Panc1 (cell line): ENCODE measurements around the gene SAPCD1. TPM values are rescaled to one million over a fixed set of nuclear protein-coding genes. Genes with fewer than 3 reads are reported as not detected.
A peak's percentile ranks its signal among the peaks of the same experiment; 100 is the strongest.

ENCODE experiments used
- ATAC-seq: fragments of 200-7000 bp; cut with Tn5 transposase; 2 replicates; pipeline ENCODE4 v1.9.1; 2020; ENCODE audit warnings: mild to moderate bottlenecking, moderate library complexity
- BruUV-seq: library from RNA; stranded (reverse); fragments of 400-500 nt; replicated peaks from 2 replicates; lab custom pipeline; 2021; lab: Mats Ljungman, UMichigan
- CTCF ChIA-PET: fragments of 300-600 bp; sonication (Branson Sonifier 250); formaldehyde crosslinking; loops from one replicate; lab custom pipeline; 2022; ENCODE audit warnings: antibody characterized with exemption; lab: Charles Lee
- POLR2A ChIA-PET: fragments of 300-600 bp; sonication (Branson Sonifier 250); formaldehyde crosslinking; loops from one replicate; lab custom pipeline; 2022; ENCODE audit warnings: antibody characterized with exemption; lab: Charles Lee
- DNase-seq: peaks from one replicate; pipeline ENCODE4 v3.0.0-alpha.2; 2010; ENCODE audit warnings: low read depth, low spot score
- H3K27ac ChIP-seq: 2 replicates; pipeline ENCODE4 v1.5.1; 2011; ENCODE audit warnings: mild to moderate bottlenecking, low read length, inconsistent platforms
- H3K27me3 ChIP-seq: fragments of 200-500 bp; sonication (Bioruptor generic); 2 replicates; pipeline ENCODE4 v1.6.0; 2014; ENCODE audit warnings: low read length, inconsistent platforms; ENCODE audit not compliant: control insufficient read depth, insufficient read depth
- H3K36me3 ChIP-seq: fragments of 200-500 bp; sonication (Bioruptor generic); 2 replicates; pipeline ENCODE4 v1.5.1; 2014; ENCODE audit warnings: inconsistent platforms, mild to moderate bottlenecking, low read length, moderate library complexity; ENCODE audit not compliant: control insufficient read depth, insufficient read depth
- H3K4me1 ChIP-seq: 2 replicates; pipeline ENCODE4 v1.5.1; 2011; ENCODE audit warnings: inconsistent platforms, mild to moderate bottlenecking, low read length, moderate library complexity; ENCODE audit not compliant: control insufficient read depth, insufficient read depth
- H3K4me3 ChIP-seq, 2 experiments: 2 replicates each; pipeline ENCODE4 v1.5.1; 2011 to 2012; ENCODE audit warnings: low read depth in 2 of 2, low read length in 2 of 2, mild to moderate bottlenecking in 2 of 2, inconsistent platforms in 1 of 2, moderate library complexity in 1 of 2
- H3K9me3 ChIP-seq: fragments of 200-500 bp; sonication (Bioruptor generic); 2 replicates; pipeline ENCODE4 v1.5.1; 2014; ENCODE audit warnings: low read depth, mild to moderate bottlenecking, inconsistent platforms, low read length, moderate library complexity; ENCODE audit not compliant: control insufficient read depth, insufficient read depth
- CTCF ChIP-seq: fragments of 450-650 bp; IDR thresholded peaks from 2 replicates; pipeline ENCODE4 v1.5.1; 2017; ENCODE audit warnings: mild to moderate bottlenecking
- POLR2AphosphoS5 ChIP-seq: IDR thresholded peaks from 2 replicates; pipeline ENCODE4 v1.6.1; 2012; ENCODE audit warnings: mild to moderate bottlenecking, low read depth, low read length, moderate library complexity
- REST ChIP-seq, 2 experiments: IDR thresholded peaks; 2 replicates each; pipeline ENCODE4 v1.6.1; 2011 to 2012; ENCODE audit warnings: low read depth in 2 of 2, control low read depth in 1 of 2, low read length in 1 of 2, mild to moderate bottlenecking in 1 of 2, moderate library complexity in 1 of 2; ENCODE audit not compliant: insufficient read depth in 1 of 2
- SIN3A ChIP-seq: IDR thresholded peaks from 2 replicates; pipeline ENCODE4 v1.6.1; 2012; ENCODE audit warnings: low read depth, mild to moderate bottlenecking, low read length, moderate library complexity, borderline replicate concordance; ENCODE audit not compliant: insufficient read depth
- TCF7L2 ChIP-seq: IDR thresholded peaks from 2 replicates; pipeline ENCODE4 v1.6.1; 2011; ENCODE audit warnings: mild to moderate bottlenecking, low read depth, low read length, inconsistent platforms
- in situ Hi-C: cut with HindIII; loops from 2 replicates; pipeline ENCODE4 v1.10.0; 2016; ENCODE audit warnings: low sequenced_read_pairs, low pct_unique_long_range_greater_than_20kb
- intact Hi-C: fragments of 100-400 bp; cut with micrococcal nuclease; formaldehyde crosslinking; loops from one replicate; pipeline ENCODE4 v1.10.0; 2022; ENCODE audit not compliant: unreplicated experiment
- total RNA-seq: library from RNA; stranded (reverse); gene quantifications from one replicate; pipeline ENCODE4 v1.2.1, GENCODE V29; 2021; ENCODE audit not compliant: unreplicated experiment

SAPCD1 gene
- total RNA-seq, 1 experiment from 2014 or later = 6.3 TPM

GRCh38 chr6:31734247-31734820 lies 28.1 kb upstream of the SAPCD1 start:
- DNase-seq (no peak), ATAC-seq (no peak)
- ChIA-PET POLR2A (no interaction called here), CTCF (no interaction called here)
- Histone ChIP-seq H3K27me3 (no peaks in the 10 kb centered on the region), H3K27ac (peak overlapping the region; percentile 100), H3K4me1 (peaks cover 63% of the 10 kb centered on the region), H3K4me3 (peak overlapping the region; percentile 99 to 100), H3K36me3 (peaks cover 22% of the 10 kb centered on the region), H3K9me3 (no peaks in the 10 kb centered on the region)
- in situ Hi-C loops (no loop called here), intact Hi-C loops (loop anchor here (10.0 kb wide), 1 partner anchor 100 kb away; no protein-coding TSS in a partner anchor)
- no TSS peak for BruUV-seq
- TF ChIP-seq POLR2AphosphoS5 = no peak
- no peak for TF ChIP-seq CTCF
- no peak for TF ChIP-seq TCF7L2
- TF ChIP-seq SIN3A = no peak
- TF ChIP-seq REST (IDR thresholded peaks at IDR 0.05; ENCODE audit: insufficient read depth in 1 of 2, low read depth in 2 of 2, low read length in 1 of 2) = no peak

- Histone ChIP-seq H3K27me3 (no peaks in the 10 kb centered on the region), H3K4me1 (peaks cover 63% of the 10 kb centered on the region), H3K27ac (peak overlapping the region; percentile 100), H3K4me3 (peak overlapping the region; percentile 99 to 100), H3K9me3 (no peaks in the 10 kb centered on the region), H3K36me3 (peaks cover 21% of the 10 kb centered on the region)
- BruUV-seq = no TSS peak
- in situ Hi-C loops (no loop called here), intact Hi-C loops (loop anchor here (10.0 kb wide), 1 partner anchor 100 kb away; no protein-coding TSS in a partner anchor)
- POLR2A ChIA-PET = interaction anchor here (0.6 to 0.8 kb wide), 6 partner anchors 64 to 1015 kb away, joined by 3 to 11 read pairs (median 8); partner anchors contain the start of gene NEU1
- DNase-seq = no peak
- CTCF ChIA-PET = no interaction called here
- TF ChIP-seq POLR2AphosphoS5 (no peak), SIN3A (no peak), TCF7L2 (no peak), REST (IDR thresholded peaks at IDR 0.05; ENCODE audit: insufficient read depth in 1 of 2, low read depth in 2 of 2, low read length in 1 of 2) (no peak), CTCF (no peak)
- ATAC-seq = no peak
Measured at GRCh38 chr6:31734821-31735406, 27.5 kb upstream of the SAPCD1 start.
